ENCODE measurements around the gene ENDOU.

- no peak for TF ChIP-seq TAF1 (IDR thresholded peaks at IDR 0.05; ENCODE audit: borderline replicate concordance, insufficient read depth, low read length)
- TF ChIP-seq POLR2AphosphoS5 (IDR thresholded peaks at IDR 0.05; ENCODE audit: low read depth, low read length) = no peak
- TF ChIP-seq FOXP2 (optimal IDR thresholded peaks at IDR 0.05; ENCODE audit: borderline replicate concordance, extremely low read depth, extremely low read length, insufficient read depth) = no peak
Measured at GRCh38 chr12:47735649-47736048, 10.4 kb upstream of the ENDOU start.

Measured in PFSK-1 (cell line).